Neural progenitor cell (in vitro differentiated cells): ENCODE results near the gene EFNB2. TPM values are rescaled to one million over a fixed set of nuclear protein-coding genes. Genes with fewer than 3 reads are reported as not detected.

Experiments
- DNase-seq: peaks from one replicate; pipeline ENCODE4 v3.0.0-alpha.2; 2016; ENCODE audit warnings: low spot score
- H2AFZ ChIP-seq: fragments of 200-600 bp; sonication (generic); replicated peaks from 2 replicates; pipeline ENCODE4 v1.6.1; 2016; ENCODE audit warnings: antibody characterized with exemption
- H3F3A ChIP-seq: fragments of 200-600 bp; sonication (generic); 2 replicates; pipeline ENCODE4 v1.6.1; 2016; ENCODE audit warnings: antibody characterized with exemption, low read depth
- H3K27ac ChIP-seq: fragments of 200-600 bp; sonication (generic); 2 replicates; pipeline ENCODE4 v1.5.1; 2016; ENCODE audit warnings: mild to moderate bottlenecking
- H3K27me3 ChIP-seq: fragments of 200-600 bp; sonication (generic); 2 replicates; pipeline ENCODE4 v1.6.1; 2016; ENCODE audit warnings: mild to moderate bottlenecking, moderate library complexity
- H3K36me3 ChIP-seq: fragments of 200-600 bp; sonication (generic); 2 replicates; pipeline ENCODE4 v1.5.1; 2016
- H3K4me1 ChIP-seq: fragments of 200-600 bp; sonication (generic); 2 replicates; pipeline ENCODE4 v1.6.1; 2016; ENCODE audit warnings: mixed run types
- H3K4me2 ChIP-seq: fragments of 200-600 bp; sonication (generic); 2 replicates; pipeline ENCODE4 v1.6.1; 2016
- H3K4me3 ChIP-seq: fragments of 200-600 bp; sonication (generic); 2 replicates; pipeline ENCODE4 v1.5.1; 2016
- H3K79me2 ChIP-seq: fragments of 200-600 bp; sonication (generic); 2 replicates; pipeline ENCODE4 v1.6.1; 2016; ENCODE audit warnings: low read depth
- H3K9ac ChIP-seq: fragments of 200-600 bp; sonication (generic); 2 replicates; pipeline ENCODE4 v1.6.1; 2016
- H3K9me3 ChIP-seq: fragments of 200-600 bp; sonication (generic); 2 replicates; pipeline ENCODE4 v1.5.1; 2016; ENCODE audit warnings: low read depth
- H4K20me1 ChIP-seq: fragments of 200-600 bp; sonication (generic); 2 replicates; pipeline ENCODE4 v1.6.1; 2016; ENCODE audit warnings: low read depth
- H3K27ac Mint-ChIP-seq: 3 replicates; pipeline ENCODE4 v1.8.0; 2021; ENCODE audit warnings: mixed read lengths
- H3K27me3 Mint-ChIP-seq: 2 replicates; pipeline ENCODE4 v1.8.0; 2022; ENCODE audit warnings: low read depth, mild to moderate bottlenecking, inconsistent platforms, moderate library complexity, mixed read lengths; ENCODE audit not compliant: insufficient read depth
- H3K36me3 Mint-ChIP-seq: 3 replicates; pipeline ENCODE4 v1.8.0; 2021; ENCODE audit warnings: mixed read lengths
- H3K4me1 Mint-ChIP-seq: 3 replicates; pipeline ENCODE4 v1.8.0; 2021; ENCODE audit warnings: mixed read lengths
- H3K4me3 Mint-ChIP-seq: 3 replicates; pipeline ENCODE4 v1.8.0; 2021; ENCODE audit warnings: mild to moderate bottlenecking, moderate library complexity, mixed read lengths
- H3K9me3 Mint-ChIP-seq: 3 replicates; pipeline ENCODE4 v1.8.0; 2020; ENCODE audit warnings: mixed read lengths
- CTCF ChIP-seq: fragments of 200-600 bp; sonication (generic); IDR thresholded peaks from 2 replicates; pipeline ENCODE4 v1.5.1; 2017; ENCODE audit warnings: antibody characterized with exemption, mild to moderate bottlenecking
- EZH2 ChIP-seq: fragments of 200-600 bp; sonication (generic); IDR thresholded peaks from 2 replicates; pipeline ENCODE4 v1.6.1; 2017; ENCODE audit warnings: antibody characterized with exemption, mild to moderate bottlenecking, moderate library complexity
- EZH2phosphoT487 ChIP-seq: fragments of 200-600 bp; sonication (generic); IDR thresholded peaks from 2 replicates; pipeline ENCODE4 v1.6.1; 2017; ENCODE audit warnings: antibody characterized with exemption
- total RNA-seq: library from RNA; depleted of rRNA; stranded (reverse); fragments of >200 nt; gene quantifications from 2 replicates; pipeline ENCODE4 v1.2.3, GENCODE V29; 2015; ENCODE audit warnings: low replicate concordance

The EFNB2 gene
- total RNA-seq, 1 donor from 2014 or later: 101 TPM

DNA sequence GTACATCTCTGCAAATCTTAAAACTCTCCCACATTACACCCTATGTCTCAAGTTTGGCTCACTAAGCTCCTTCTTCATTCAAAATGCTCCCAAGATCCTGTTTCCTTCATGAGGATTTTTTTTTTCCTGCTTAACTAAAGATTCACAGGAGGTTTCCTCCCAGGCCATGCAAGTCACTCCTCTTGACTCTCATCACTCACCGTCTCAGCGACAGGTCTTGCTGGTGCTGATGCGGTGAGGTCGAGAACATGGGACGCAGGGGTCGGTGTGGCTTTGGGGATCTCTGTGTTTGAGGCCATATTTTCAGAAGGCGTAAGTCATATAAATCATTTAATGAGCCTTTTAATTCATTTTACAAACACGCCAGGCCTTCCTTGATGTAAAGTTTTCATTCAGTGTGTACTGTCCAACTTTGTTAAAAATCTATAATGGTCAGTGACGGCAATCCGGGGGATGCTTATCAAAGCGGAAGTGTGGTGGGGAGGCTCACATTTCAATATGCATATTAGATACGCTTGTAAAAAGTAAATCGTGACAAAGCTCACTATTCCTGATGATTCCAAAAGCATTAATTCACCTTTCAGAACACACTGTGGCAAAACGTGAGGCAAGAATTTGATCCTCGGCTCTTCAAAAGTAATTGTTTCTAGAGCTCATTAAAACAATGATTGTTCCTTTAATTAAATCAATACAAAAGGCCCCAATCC lies 20.4 kb downstream of the EFNB2 start:
- Mint-ChIP-seq H3K27ac (peak overlapping the region; percentile 13), H3K4me3 (no peak overlapping the region), H3K27me3 (peaks cover 3% of the 10 kb centered on the region), H3K36me3 (peaks cover 73% of the 10 kb centered on the region), H3K4me1 (peaks cover 50% of the 10 kb centered on the region), H3K9me3 (peaks cover 12% of the 10 kb centered on the region)
- Histone ChIP-seq H2AFZ (no peak overlapping the region), H3K27ac (peak overlapping the region; percentile 30), H3F3A (peaks cover 7% of the 10 kb centered on the region), H3K36me3 (peaks cover 13% of the 10 kb centered on the region), H4K20me1 (peaks cover 100% of the 10 kb centered on the region), H3K79me2 (peaks cover 100% of the 10 kb centered on the region), H3K9me3 (no peaks in the 10 kb centered on the region), H3K4me1 (peaks cover 54% of the 10 kb centered on the region), H3K4me2 (peak overlapping the region; percentile 56), H3K4me3 (no peak overlapping the region), H3K9ac (no peak overlapping the region), H3K27me3 (no peaks in the 10 kb centered on the region)
- no peak for DNase-seq
- TF ChIP-seq EZH2phosphoT487 (no peak), CTCF (no peak), EZH2 (no peak)

DNA sequence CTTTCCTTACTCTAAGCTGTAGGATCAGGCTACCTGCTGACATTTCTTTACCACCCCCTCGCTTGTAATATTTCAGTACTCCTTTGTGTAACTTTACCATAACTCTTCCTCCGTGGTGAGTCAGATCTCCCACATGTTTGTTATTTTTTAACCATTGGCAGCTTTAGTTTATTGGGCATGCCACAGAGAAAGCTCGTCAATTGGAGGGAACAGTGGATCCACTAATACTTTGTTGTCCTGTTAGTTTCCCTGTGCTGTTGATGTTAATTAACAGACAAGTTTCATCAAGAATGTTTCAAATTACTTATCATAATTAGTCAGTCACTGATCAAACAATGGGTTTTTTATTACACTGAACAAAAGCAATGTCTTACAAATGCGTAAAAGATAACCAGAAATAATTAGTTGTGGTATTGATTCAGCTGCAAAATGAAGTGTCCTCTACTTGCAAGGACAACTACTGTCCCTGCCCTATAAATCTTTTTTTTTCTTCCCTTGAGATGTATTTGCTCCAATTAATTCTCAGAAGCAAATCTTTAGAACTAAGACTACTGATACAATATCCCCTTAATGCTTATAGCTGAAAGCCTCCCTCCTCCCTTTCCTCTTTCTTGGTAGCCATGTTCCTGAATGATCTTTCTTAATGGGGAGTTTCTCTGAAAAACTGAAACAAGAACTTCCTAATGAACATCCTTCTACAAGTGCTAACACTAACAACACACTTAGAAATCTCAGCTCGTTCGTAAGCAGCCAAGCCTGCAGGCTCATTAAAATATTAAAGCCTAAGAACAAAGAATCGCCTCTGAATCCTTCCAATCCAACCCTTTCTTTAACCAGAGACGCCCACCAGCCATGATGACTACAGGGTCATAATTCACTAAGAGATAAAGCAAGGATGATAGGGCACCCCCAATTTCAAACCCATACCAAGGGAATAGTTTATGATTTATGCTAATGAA lies 22.2 kb downstream of the EFNB2 start:
- Histone ChIP-seq H3K36me3 (peaks cover 21% of the 10 kb centered on the region), H3K27ac (peak overlapping the region; percentile 24), H3K9ac (no peak overlapping the region), H3K27me3 (no peaks in the 10 kb centered on the region), H3K9me3 (no peaks in the 10 kb centered on the region), H3K4me2 (peak overlapping the region; percentile 56), H3K4me3 (peak overlapping the region; percentile 7), H4K20me1 (peaks cover 100% of the 10 kb centered on the region), H3K79me2 (peaks cover 100% of the 10 kb centered on the region), H2AFZ (no peak overlapping the region), H3K4me1 (peaks cover 60% of the 10 kb centered on the region), H3F3A (peaks cover 11% of the 10 kb centered on the region)
- Mint-ChIP-seq H3K27me3 (peaks cover 3% of the 10 kb centered on the region), H3K4me1 (peaks cover 46% of the 10 kb centered on the region), H3K36me3 (peaks cover 73% of the 10 kb centered on the region), H3K27ac (peak overlapping the region; percentile 61), H3K9me3 (peaks cover 5% of the 10 kb centered on the region), H3K4me3 (no peak overlapping the region)
- TF ChIP-seq EZH2phosphoT487: no peak
- TF ChIP-seq EZH2: no peak
- TF ChIP-seq CTCF: no peak
- DNase-seq: peak; percentile 35

DNA sequence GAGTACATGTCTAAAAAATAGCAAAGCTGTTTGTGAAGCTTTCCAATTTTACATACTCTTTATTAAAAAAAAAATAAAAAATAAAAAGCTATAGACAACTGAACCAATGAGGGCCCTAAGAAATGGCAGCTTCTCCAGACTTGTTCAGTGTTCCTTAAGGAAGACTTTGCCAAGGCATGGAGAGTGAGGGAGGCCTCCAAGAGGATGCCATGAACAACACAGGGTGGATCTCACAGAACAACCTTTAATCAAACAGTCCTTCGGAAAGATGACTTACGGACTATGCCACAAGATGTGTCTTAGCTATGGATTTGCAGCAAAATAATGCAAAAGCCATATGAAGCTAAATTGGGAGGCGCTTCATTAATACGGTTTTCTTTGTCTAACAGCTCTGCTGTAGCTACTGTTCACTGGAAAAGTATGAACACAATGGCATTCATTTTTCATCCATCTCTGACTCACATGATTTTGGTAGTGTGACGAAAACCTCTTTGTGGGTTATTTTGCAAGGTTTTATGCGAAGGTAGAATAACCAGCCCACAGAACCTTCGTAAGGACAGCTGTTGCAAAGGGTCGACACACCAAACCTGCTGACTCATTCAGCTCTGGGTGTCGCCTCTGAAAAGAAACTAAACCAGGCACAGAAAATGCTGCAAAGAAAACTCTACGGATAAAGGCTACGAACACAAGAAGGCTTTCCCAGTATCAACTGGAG lies 27.7 kb downstream of the EFNB2 start:
- Histone ChIP-seq H3K27ac (peak overlapping the region; percentile 49), H3F3A (peaks cover 12% of the 10 kb centered on the region), H3K4me2 (peak overlapping the region; percentile 28), H3K9me3 (no peaks in the 10 kb centered on the region), H3K79me2 (peaks cover 100% of the 10 kb centered on the region), H3K4me3 (no peak overlapping the region), H3K9ac (no peak overlapping the region), H3K36me3 (peaks cover 31% of the 10 kb centered on the region), H2AFZ (no peak overlapping the region), H3K27me3 (no peaks in the 10 kb centered on the region), H3K4me1 (peaks cover 22% of the 10 kb centered on the region), H4K20me1 (peaks cover 100% of the 10 kb centered on the region)
- Mint-ChIP-seq H3K27me3 (peaks cover 2% of the 10 kb centered on the region), H3K9me3 (peaks cover 2% of the 10 kb centered on the region), H3K4me3 (no peak overlapping the region), H3K27ac (peak overlapping the region; percentile 79), H3K4me1 (peaks cover 14% of the 10 kb centered on the region), H3K36me3 (peaks cover 78% of the 10 kb centered on the region)
- peak; percentile 24 for DNase-seq
- TF ChIP-seq EZH2: no peak
- TF ChIP-seq CTCF: no peak
- TF ChIP-seq EZH2phosphoT487: no peak
